ENCODE data around the gene FAM131A.

DNA sequence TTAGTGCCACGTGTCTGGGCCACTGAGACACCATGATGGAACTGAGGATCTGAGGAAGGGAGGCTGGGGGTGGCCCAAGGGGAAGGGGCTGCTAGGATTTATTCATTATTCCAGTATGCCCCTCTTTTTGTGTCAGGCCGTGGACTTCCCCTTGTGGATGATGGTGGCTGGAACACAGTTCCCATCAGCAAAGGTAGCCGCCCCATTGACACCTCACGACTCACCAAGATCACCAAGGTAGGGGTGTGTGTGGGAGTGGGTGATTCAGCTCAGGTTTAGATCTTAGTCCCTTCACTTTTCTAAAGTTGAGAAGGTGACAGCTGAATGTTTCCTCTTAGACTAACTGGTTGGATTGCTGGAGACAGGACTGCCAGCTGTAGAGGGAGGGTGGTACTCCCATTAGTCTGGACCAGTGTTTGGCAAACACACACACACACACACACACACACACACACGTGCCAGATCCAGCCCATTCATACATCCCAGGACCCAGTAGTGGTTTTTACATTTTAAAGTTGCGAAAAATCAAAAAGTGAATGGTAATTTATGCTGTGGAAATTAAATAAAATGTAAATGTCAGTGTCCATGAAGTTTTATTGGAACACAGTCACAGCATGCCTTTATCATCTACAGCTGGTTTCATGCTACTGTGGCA lies 11.6 kb upstream of the FAM131A start:
- no peak for TF ChIP-seq MEF2A (IDR thresholded peaks at IDR 0.05; ENCODE audit: insufficient read depth, low read depth, low read length)
- TF ChIP-seq PAX5 (IDR thresholded peaks at IDR 0.05; ENCODE audit: borderline replicate concordance, low read depth, low read length) = no peak
- TF ChIP-seq REST (IDR thresholded peaks at IDR 0.05; ENCODE audit: low read depth, low read length) = no peak
- TF ChIP-seq EP300 (IDR thresholded peaks at IDR 0.05; ENCODE audit: borderline replicate concordance in 1 of 2, control insufficient read depth in 1 of 2, low read depth in 2 of 2, low read length in 2 of 2) = no peak
